Stimulated activated naive CD8-positive, alpha-beta T cell treated with anti-CD3 and anti-CD28 coated beads, Interleukin-15, Interleukin-2, amounts not matched to agents 100 U/mL and 50 U/mL, for 24 hours (primary cell): Measurements from ENCODE around the gene RAD21L1.
A peak's percentile ranks its signal among the peaks of the same experiment; 100 is the strongest.

ENCODE experiments used
- ATAC-seq: fragments of 150-1000 bp; cut with Tn5 transposase; one replicate; pipeline ENCODE4 v1.10.0; 2021
- DNase-seq: peaks from one replicate; pipeline ENCODE4 v3.0.0; 2021

The RAD21L1 gene

DNA sequence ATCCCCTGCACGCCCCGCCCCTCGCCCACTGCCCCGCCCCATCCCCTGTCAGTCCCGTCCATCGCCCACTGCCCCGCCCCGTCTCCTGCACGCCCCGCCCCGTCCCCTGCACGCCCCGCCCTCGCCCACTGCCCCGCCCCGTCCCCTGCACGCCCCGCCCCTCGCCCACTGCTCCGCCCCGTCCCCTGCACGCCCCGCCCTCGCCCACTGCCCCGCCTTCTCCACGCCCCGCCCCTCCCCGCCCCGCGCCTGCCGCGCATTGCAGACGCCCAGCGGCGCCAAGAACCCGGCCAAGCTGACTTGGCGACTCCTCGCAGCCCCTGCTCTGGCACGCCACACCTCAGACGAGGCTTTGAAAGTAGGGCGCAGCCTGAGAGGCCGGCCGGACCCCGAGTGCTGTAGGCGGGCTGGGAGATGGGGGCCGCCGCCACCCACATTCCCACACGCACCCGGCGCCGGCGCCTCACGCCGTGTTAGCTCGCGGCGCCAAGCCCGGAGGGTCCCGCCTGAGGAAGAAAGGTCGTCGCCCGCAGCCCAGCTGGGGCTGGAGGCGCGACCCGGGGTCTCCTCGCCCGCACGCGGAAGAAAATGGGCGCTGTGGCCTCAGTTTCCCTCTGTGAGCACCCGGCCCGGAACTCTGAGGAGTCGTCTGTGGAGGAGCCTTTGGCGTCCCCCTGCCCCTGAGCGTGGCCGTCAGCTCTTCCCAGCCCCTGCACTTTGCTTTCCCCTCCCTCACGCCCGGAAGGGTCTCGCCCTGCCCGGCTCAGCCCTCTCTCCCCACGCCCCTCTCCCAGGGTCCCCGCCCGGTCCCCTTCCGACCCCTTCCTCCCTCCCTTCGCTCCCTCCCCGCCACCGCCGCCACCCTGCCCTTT, at the start of gene RAD21L1:
Gene RAD21L1 (plus strand): TSS at position 262 of the 872 bp plus-strand sequence. CDS start 2,410 bp downstream, outside the sequence.
- ATAC-seq (peak; percentile 84), DNase-seq (peak; percentile 84)

DNA sequence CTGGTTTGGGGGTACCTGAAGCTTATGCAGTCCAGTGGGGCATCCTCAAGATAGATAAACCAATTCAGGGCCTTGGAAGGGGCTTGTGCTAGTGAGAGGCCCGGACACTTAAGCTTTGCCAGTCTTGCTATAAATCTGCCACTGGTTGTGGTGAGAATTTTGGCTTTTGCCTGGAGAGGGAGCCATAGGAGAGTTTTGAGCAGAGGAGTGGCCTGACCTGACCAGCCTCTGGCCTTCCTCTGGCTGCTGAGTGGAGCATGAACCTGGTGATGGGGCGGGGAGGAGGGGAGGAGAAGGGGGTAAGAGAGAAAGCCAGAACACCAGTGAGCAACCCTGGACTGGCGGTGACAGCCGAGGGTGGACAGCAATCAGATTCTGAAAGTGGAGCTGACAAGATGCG, 48.2 kb upstream of the RAD21L1 start:
- no peak for DNase-seq
- no peak for ATAC-seq

DNA sequence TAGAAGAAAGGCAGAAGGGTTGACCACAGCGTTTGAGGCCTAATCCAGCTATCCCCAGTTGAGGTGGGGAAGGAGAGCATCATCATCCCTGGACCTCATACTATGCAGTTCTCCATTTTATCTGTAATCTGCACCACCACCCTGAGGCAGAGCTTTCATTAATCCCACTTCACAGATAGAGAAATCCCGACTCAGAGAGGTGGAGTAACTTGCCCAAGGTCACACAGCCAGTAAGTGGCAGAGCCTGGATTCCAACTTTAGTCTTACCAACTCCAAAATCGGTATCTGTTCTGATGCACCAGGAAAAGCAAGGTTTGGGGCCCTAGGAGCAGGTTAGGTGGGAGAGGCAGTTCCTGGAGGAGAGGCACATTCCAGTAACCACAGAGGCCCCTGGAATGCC, 47.7 kb upstream of the RAD21L1 start:
- ATAC-seq (no peak), DNase-seq (no peak)

DNA sequence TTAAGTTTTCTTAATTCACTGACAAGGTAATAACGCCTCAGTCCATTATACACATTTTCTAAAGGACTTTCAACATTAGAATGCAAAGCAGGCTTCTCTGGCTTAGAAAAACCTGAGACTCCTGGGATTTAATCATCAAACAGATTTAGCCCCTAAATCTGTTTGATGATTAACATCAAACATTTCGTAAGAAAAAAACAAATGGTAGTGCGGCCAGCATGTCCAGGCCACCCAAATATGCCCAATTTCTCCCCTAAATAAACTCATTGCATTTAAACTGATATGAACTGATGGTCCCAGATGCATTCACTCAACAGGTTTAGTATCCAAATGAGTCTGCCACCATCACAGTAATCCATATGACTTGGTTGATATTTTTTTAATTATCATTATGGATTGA, 47.2 kb upstream of the RAD21L1 start:
- no peak for ATAC-seq
- DNase-seq = no peak

DNA sequence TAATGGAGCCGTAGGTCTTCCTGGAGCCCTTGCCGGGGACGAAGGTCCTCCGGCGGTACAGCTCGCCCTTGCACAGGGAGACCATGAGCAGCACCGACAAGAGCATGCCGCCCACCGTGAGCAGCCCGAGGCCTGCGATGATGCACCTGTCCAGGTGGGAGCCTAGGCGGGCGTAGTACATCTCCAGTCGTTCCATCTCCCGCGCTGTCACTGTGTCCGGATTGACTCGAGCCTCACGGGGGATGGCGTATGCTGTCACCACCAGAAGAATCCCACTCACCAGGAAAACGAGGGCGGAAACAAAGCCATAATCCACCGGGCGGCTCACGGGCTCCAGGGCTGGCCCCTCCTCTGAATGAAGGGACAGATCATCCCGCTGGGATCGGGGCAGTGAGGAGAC, 44.9 kb upstream of the RAD21L1 start:
- DNase-seq (no peak), ATAC-seq (no peak)

DNA sequence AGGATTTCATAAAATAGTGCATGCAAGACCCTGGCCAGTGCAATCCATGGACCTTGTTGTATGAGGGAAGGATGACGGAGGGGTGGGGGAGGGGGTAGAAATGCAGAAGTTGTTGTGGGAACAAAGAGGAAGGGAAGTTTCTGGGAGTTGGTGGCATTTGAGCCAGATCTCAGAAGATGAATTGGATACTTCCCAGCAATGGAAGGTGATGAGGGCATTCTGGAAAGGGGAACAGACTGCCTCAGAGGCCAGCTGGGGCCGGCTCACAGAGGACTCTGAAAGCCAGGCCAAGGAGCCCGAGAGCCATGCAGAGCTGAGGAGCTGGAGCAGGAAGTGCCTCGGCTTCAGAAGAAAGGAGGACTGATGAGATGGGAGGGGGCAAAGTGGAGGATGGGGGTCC, 43.7 kb upstream of the RAD21L1 start:
- DNase-seq = no peak
- ATAC-seq = no peak

DNA sequence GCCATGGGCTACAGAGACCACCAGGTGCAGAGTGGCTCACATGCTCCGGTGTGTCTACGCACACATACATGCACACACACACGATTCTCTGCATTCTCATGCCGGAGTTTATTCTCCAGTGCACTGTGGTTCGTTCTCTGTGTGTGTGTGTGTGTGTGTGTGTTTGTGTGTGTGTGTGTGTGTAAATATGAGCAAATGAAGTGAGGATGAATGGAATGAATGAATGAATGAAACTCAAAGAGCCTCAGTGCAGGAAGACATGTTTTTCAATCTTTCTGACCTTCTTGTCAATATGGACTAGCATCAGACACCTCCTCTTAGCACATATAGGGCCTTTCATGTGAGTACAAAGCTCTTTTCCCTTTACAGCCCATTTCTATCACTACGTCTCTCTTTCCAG, 42.7 kb upstream of the RAD21L1 start:
- no peak for DNase-seq
- no peak for ATAC-seq

DNA sequence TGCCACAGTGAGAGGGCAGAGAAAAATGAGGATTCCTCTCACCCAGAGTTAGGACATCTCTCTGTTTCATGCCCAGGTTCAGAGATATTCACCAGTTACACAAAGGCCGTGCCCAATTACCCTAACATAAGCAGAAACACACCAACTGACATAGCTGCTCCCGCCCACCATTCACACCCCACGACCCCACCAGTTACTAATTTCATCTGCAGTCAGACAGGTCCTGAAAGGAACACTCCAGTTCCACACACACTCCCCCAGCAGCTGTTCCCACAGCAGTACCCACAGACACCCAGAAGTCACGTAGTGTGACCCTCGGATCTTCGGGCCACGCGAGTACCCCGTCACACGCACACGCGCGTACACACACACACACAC, 41.6 kb upstream of the RAD21L1 start:
- no peak for DNase-seq
- ATAC-seq = no peak

DNA sequence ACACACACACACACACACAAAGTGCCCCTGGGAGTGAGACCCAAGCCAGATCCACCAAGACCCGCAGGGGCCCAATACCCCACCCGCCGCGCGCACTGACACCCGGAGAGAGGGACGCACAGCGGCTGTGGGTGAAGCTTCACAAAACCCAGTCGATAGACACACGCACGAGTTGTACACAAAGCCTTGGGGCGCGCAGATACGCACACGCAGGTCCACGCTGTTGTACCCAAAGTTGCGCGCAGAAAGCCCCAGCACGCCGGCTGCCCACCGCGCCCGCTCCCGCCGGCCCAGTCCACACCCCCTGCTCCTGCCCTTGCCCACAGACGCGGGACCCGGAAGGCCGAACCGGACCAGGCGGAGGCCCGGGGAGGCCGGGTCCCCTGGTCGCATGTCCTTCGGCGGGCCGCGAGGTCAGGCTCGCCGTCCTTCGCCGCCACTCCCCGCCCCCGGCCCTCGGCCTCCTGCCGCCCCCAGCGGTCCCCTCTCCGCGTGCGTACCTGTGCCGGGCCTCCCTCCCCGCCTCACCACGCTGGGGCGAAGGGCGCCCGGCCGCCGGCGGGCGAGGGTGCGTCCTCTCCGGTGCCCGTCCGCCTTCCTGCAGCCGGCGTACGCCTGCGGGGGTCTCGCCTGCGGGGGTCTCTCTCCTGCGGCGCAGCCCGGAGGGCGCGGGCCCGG, 41.1 kb upstream of the RAD21L1 start, which contains the start of gene TMEM74B:
Gene TMEM74B (minus strand): TSS at position 344 of the 678 bp plus-strand sequence. CDS start 1,180 bp downstream, outside the sequence.
- DNase-seq (no peak), ATAC-seq (no peak)

DNA sequence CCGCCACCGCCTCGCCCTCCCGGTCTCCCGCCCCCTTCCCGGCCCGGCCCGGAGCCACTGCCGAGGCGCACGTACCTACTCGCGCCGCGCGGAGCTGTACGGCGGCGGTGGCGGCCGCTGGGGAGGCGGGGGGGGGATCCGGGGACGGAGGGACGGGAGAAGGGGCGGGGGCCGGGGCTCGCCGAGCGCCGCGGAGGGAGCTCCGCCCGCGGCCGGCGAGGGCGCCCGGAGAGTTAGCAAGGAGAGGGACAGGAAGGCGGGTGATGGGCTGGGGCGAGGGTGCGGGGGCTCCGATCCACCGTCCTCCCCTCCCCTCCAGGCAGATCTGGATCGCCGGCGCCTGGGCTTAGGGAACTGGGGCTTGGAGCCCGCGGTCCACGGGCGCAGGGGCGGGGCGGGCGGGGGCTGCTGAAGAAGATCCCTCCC, 40.5 kb upstream of the RAD21L1 start:
- DNase-seq (peak; percentile 14), ATAC-seq (peak; percentile 8)

DNA sequence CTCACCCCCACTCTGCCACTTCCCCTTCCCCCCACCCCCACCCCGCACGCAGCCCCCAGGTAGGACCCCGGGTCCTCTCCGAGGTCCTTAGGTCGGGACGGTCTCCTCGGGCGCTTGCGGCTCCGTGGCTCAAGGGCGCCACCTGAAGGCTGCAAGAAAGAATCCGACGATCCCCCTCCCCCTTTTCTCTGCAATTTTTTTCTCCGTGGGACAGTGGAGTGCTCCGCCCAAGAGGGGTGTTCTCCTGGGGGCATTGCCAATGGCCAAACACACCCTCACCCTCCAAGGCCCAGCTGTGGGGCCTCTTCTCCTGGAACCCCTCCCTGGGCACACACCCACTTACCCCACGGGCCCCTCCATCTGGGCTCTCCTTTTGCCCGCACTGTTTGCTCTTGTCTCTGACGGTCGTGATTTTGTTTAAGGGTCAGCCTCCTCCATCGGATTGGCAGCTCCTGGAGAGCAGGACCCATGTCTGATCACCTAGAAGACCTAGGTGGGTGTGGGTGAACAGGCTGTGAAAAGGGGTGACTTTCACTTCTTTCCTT, 40.0 kb upstream of the RAD21L1 start:
- peak; percentile 49 for ATAC-seq
- DNase-seq = peak; percentile 69

DNA sequence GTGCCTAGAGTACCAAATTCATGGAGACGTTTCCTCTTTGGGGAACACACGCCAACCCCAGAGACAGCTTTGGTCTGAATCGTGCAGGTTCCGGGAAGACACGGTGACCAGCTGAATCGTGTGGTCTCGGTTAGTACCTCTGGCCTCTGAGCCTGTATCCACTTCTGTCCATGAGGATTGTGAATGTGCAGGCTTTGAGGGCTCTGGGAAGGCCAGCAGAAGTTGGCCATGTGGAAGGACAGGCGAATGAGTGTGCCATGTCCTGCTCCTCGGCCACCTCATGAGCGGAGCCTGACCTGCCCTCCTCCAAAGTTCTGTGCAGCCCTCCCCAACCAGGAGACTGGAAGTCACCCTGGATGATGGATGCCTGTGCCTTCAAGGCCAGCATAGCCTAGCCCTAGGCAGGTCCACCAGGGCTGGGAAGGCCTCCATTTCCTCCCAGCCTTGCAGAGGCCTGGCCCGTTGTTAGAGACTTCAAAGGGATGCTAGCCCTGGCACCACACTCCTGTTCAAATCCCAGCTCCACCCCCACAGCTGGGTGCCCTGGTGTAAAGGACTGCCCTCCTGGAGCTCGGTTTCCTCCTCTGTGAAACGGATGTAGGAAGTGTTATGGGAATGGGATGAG, 39.4 kb upstream of the RAD21L1 start:
- DNase-seq = no peak

DNA sequence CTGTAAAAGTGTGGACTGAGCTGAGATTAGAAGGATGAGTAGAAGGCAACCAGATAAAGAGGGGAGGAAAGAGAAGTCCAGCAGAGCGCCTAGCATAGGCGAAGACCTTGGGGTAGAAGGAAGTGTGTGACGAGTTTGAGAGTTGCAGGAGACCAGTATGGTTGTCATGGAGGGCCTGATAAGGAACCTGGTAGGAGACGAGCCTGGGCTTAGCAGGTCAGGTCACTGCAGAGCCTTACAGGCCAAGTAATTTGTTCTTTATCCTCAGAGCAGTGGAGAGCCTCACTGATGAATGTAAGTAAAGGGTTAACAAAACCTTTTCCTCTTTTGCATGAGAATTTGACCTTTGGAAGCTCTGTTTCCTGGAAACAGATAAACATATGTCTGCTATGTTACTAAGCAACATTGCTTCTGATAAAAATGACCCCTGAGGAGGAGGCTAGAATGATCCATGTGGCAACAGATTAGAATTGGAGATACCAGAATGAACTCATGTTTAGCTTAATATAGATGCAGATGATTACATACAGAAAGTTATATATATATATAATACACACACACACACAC, 38.2 kb upstream of the RAD21L1 start:
- ATAC-seq (no peak), DNase-seq (no peak)

More for the DNA sequence above, 39.4 kb upstream of the RAD21L1 start:
- ATAC-seq = no peak

DNA sequence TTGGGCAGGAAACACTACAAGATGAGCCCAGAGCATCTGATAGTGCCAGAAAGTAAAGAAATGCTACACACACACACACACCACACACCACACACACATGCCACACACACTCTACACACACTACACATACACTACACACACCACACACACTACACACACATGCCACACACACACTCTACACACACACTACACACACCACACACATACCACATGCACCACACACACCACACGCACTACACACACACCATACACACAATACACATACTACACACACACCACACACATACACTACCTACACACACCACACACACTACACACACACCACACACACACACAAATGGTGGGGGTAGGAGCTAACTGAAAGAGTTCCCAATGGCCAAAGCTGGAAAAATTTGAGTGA, 37.5 kb upstream of the RAD21L1 start:
- DNase-seq (no peak), ATAC-seq (no peak)

DNA sequence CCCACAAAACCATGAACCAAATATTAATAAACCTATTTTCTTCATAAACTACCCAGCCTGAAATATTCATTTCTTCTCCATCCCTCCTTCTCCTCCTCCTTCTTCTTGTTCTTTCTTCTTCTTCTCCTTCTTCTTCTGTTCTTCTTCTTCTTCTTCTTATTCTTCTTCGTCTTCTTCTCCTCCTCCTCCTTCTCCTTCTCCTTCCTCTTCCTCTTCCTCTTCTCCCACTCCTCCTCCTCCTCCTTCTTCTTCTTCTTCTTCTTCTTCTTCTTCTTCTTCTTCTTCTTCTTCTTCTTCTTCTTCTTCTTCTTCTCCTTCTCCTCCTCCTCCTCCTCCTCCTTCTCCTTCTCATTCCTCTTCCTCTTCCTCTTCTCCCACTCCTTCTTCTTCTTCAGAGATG, 36.0 kb upstream of the RAD21L1 start:
- DNase-seq (no peak), ATAC-seq (no peak)

DNA sequence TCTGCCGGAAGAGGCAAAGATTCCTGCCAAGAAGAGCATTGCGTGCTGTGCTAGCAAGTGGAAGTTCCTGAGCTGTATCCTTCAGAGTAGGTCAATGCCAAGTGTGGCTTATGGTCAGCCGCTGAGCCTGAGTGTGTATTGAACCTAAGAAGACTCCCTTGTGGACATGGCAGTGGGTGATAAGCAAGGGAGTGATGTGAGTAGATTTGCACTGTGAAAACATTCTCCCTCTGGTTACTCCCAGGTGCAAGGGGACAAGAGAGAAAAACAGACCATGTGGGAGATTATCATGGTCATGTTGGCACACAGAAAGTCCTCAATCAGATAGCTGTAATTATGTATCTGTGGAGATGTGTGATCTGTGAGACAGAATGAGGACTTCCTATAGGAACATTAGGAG, 35.0 kb upstream of the RAD21L1 start:
- DNase-seq = no peak
- no peak for ATAC-seq

DNA sequence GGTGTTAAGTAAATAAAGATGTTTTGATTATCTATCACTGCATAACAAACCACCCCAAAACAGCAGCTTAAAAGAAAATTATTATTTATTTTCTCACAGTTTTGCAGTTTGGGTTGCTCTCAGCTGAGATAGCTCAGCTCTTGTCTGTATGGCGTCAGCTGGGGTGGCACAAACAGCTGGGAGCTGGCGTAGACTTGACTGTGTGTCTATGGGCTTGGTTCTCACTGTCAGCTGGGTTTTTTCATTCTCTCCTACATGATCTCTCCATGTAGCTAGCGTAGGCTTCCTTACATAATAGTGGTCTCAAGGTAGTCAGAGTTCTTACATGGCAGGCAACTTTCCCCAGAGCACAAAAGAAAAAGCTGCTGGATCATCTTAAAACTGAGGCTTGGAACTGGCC, 34.5 kb upstream of the RAD21L1 start:
- ATAC-seq = no peak
- no peak for DNase-seq

DNA sequence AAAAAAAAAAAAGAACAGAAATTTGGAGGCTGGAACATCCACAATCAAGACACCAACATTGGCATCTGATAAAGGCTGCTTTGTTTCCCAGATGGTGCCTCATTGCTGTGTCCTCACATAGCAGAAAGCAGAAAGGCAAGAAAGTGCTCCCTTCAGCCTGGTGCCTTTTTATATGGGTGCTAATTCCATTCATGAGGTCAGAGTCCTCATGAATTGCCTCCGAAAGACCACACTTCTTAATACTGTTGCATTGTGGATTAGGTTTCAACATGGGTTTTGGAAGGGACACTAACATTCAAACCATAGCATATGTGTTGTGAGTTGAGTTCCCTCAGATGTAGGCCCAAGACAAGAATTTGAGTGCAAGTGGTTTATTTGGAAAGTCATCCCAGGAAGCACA, 30.6 kb upstream of the RAD21L1 start:
- ATAC-seq (no peak), DNase-seq (no peak)

DNA sequence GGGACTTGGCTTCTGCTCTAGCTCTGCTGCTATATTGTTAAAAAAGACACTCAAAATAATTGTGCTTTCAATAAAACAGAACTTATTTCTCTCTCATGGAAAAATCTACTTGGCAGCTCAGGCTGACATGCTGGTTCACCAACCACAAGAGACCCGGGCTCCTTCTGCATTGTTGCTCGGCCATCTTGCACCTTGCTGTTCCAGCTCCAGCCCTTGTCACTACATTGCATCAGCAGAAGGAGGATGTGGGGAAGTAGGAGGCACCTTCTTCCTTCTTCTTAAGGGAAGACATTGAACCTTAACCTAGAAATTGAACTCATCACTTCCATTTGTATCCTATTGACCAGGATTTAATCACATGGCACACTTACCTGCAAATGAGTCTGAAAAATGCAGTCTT, 29.2 kb upstream of the RAD21L1 start:
- DNase-seq (no peak), ATAC-seq (no peak)

DNA sequence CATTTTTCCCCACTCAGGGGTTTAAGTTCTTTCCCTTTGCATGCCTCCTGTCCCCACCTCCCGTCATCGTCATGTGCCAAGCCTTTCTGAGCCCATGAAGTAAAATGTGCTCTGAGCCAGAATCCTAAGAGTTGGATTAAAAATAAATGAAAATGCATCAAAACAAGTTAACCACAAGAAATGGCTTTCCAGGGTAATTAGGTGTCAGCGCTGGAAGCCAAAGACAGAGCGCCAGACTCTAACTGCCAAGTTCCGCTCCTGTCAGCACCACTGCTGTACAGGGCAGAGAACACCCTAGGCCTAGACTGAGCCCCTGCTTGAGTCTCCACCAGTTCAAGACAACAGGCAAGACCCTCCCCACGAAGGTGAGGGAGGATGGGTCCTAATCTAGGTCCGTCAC, 28.0 kb upstream of the RAD21L1 start:
- DNase-seq = no peak
- ATAC-seq = no peak

DNA sequence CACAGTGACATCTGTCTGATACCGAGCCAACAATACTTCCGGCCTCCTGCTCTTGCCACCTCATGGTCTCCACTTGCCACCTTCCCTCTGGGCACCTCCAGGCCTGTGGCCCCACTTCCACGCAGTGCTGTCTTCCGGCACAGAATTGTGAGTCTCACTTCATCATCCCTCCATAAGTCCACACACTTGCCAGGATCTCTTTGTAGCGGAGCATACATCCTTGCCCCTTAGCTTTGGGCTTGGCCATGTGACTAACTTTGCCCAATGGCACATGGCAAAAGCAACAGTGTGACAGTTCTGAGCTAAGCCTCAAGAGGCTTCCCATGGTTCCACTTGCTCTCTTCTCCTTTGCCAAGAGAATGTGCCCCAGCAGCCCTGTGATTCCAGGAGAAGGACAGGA, 27.1 kb upstream of the RAD21L1 start:
- DNase-seq (no peak), ATAC-seq (no peak)

DNA sequence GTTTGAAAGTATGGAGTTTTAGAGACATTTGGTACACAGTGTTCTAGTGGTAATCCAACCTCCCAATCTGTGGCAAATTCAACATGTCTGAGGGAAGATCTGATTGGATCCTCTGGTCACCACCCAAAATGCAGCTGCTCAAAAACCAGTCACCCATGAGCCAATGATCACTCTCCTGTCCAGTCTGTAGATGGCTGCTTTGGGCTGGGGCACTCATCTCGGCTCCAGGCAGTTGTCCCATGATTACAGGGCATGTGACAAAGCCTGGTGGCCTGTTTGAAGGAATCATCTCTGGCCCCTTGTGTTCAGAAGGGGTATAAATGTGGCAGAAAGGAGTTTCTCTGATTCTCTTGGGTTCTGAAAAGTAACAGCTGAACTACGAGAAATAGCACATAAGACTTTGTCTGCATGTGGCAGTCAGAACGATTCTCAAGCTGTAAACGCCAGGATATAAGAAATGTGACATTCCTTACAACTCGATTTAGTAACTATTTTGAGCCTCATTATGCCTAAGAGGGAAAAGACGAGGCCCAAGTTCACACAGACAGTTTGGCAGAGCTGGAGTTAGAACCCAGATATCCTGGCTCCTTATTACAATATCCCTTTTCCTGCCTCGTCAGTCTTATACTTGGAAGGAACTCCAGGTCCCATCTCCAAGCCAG, 26.5 kb upstream of the RAD21L1 start:
- DNase-seq (no peak), ATAC-seq (no peak)
